Panc1 (cell line): ENCODE data around the gene PIP5K1C. TPM values are rescaled to one million over a fixed set of nuclear protein-coding genes. Genes with fewer than 3 reads are reported as not detected.

Source experiments
- ATAC-seq: fragments of 200-7000 bp; cut with Tn5 transposase; 2 replicates; pipeline ENCODE4 v1.9.1; 2020; ENCODE audit warnings: mild to moderate bottlenecking, moderate library complexity
- BruUV-seq: library from RNA; stranded (reverse); fragments of 400-500 nt; replicated peaks from 2 replicates; lab custom pipeline; 2021; lab: Mats Ljungman, UMichigan
- CTCF ChIA-PET: fragments of 300-600 bp; sonication (Branson Sonifier 250); formaldehyde crosslinking; loops from one replicate; lab custom pipeline; 2022; ENCODE audit warnings: antibody characterized with exemption; lab: Charles Lee
- POLR2A ChIA-PET: fragments of 300-600 bp; sonication (Branson Sonifier 250); formaldehyde crosslinking; loops from one replicate; lab custom pipeline; 2022; ENCODE audit warnings: antibody characterized with exemption; lab: Charles Lee
- DNase-seq: peaks from one replicate; pipeline ENCODE4 v3.0.0-alpha.2; 2010; ENCODE audit warnings: low read depth, low spot score
- H3K27ac ChIP-seq: 2 replicates; pipeline ENCODE4 v1.5.1; 2011; ENCODE audit warnings: mild to moderate bottlenecking, low read length, inconsistent platforms
- H3K27me3 ChIP-seq: fragments of 200-500 bp; sonication (Bioruptor generic); 2 replicates; pipeline ENCODE4 v1.6.0; 2014; ENCODE audit warnings: low read length, inconsistent platforms; ENCODE audit not compliant: control insufficient read depth, insufficient read depth
- H3K36me3 ChIP-seq: fragments of 200-500 bp; sonication (Bioruptor generic); 2 replicates; pipeline ENCODE4 v1.5.1; 2014; ENCODE audit warnings: inconsistent platforms, mild to moderate bottlenecking, low read length, moderate library complexity; ENCODE audit not compliant: control insufficient read depth, insufficient read depth
- H3K4me1 ChIP-seq: 2 replicates; pipeline ENCODE4 v1.5.1; 2011; ENCODE audit warnings: inconsistent platforms, mild to moderate bottlenecking, low read length, moderate library complexity; ENCODE audit not compliant: control insufficient read depth, insufficient read depth
- H3K4me3 ChIP-seq, 2 experiments: 2 replicates each; pipeline ENCODE4 v1.5.1; 2011 to 2012; ENCODE audit warnings: low read depth in 2 of 2, low read length in 2 of 2, mild to moderate bottlenecking in 2 of 2, inconsistent platforms in 1 of 2, moderate library complexity in 1 of 2
- H3K9me3 ChIP-seq: fragments of 200-500 bp; sonication (Bioruptor generic); 2 replicates; pipeline ENCODE4 v1.5.1; 2014; ENCODE audit warnings: low read depth, mild to moderate bottlenecking, inconsistent platforms, low read length, moderate library complexity; ENCODE audit not compliant: control insufficient read depth, insufficient read depth
- CTCF ChIP-seq: fragments of 450-650 bp; IDR thresholded peaks from 2 replicates; pipeline ENCODE4 v1.5.1; 2017; ENCODE audit warnings: mild to moderate bottlenecking
- POLR2AphosphoS5 ChIP-seq: IDR thresholded peaks from 2 replicates; pipeline ENCODE4 v1.6.1; 2012; ENCODE audit warnings: mild to moderate bottlenecking, low read depth, low read length, moderate library complexity
- REST ChIP-seq, 2 experiments: IDR thresholded peaks; 2 replicates each; pipeline ENCODE4 v1.6.1; 2011 to 2012; ENCODE audit warnings: low read depth in 2 of 2, control low read depth in 1 of 2, low read length in 1 of 2, mild to moderate bottlenecking in 1 of 2, moderate library complexity in 1 of 2; ENCODE audit not compliant: insufficient read depth in 1 of 2
- SIN3A ChIP-seq: IDR thresholded peaks from 2 replicates; pipeline ENCODE4 v1.6.1; 2012; ENCODE audit warnings: low read depth, mild to moderate bottlenecking, low read length, moderate library complexity, borderline replicate concordance; ENCODE audit not compliant: insufficient read depth
- TCF7L2 ChIP-seq: IDR thresholded peaks from 2 replicates; pipeline ENCODE4 v1.6.1; 2011; ENCODE audit warnings: mild to moderate bottlenecking, low read depth, low read length, inconsistent platforms
- in situ Hi-C: cut with HindIII; loops from 2 replicates; pipeline ENCODE4 v1.10.0; 2016; ENCODE audit warnings: low sequenced_read_pairs, low pct_unique_long_range_greater_than_20kb
- intact Hi-C: fragments of 100-400 bp; cut with micrococcal nuclease; formaldehyde crosslinking; loops from one replicate; pipeline ENCODE4 v1.10.0; 2022; ENCODE audit not compliant: unreplicated experiment
- total RNA-seq: library from RNA; stranded (reverse); gene quantifications from one replicate; pipeline ENCODE4 v1.2.1, GENCODE V29; 2021; ENCODE audit not compliant: unreplicated experiment

PIP5K1C gene
- total RNA-seq, 1 experiment from 2014 or later = 30.6 TPM

GRCh38 chr19:3720349-3720917 lies 20.2 kb upstream of the PIP5K1C start:
- no peak overlapping the region for H3K4me3 ChIP-seq
- H3K4me1 ChIP-seq = peaks cover 8% of the 10 kb centered on the region
- TF ChIP-seq SIN3A (no peak), CTCF (no peak), POLR2AphosphoS5 (no peak), REST (IDR thresholded peaks at IDR 0.05; ENCODE audit: insufficient read depth in 1 of 2, low read depth in 2 of 2, low read length in 1 of 2) (no peak), TCF7L2 (no peak)
- DNase-seq (no peak), ATAC-seq (no peak)
- BruUV-seq = no TSS peak
- no peaks in the 10 kb centered on the region for H3K9me3 ChIP-seq
- intact Hi-C loops = no loop called here
- in situ Hi-C loops = no loop called here
- POLR2A ChIA-PET = no interaction called here
- no peak overlapping the region for H3K27ac ChIP-seq
- H3K27me3 ChIP-seq = no peaks in the 10 kb centered on the region
- H3K36me3 ChIP-seq = no peaks in the 10 kb centered on the region
- CTCF ChIA-PET = no interaction called here

GRCh38 chr19:3719868-3720267 lies 19.6 kb upstream of the PIP5K1C start:
- H3K4me1 ChIP-seq = peaks cover 8% of the 10 kb centered on the region
- no peak for TF ChIP-seq TCF7L2
- TF ChIP-seq SIN3A = no peak
- no peak for TF ChIP-seq REST (IDR thresholded peaks at IDR 0.05; ENCODE audit: insufficient read depth in 1 of 2, low read depth in 2 of 2, low read length in 1 of 2)
- TF ChIP-seq CTCF = no peak
- no peak for TF ChIP-seq POLR2AphosphoS5
- no peaks in the 10 kb centered on the region for H3K27me3 ChIP-seq
- ChIA-PET CTCF (no interaction called here), POLR2A (no interaction called here)
- no TSS peak for BruUV-seq
- H3K36me3 ChIP-seq = no peaks in the 10 kb centered on the region
- ATAC-seq (no peak), DNase-seq (no peak)
- no peaks in the 10 kb centered on the region for H3K9me3 ChIP-seq
- no peak overlapping the region for H3K27ac ChIP-seq
- intact Hi-C loops (no loop called here), in situ Hi-C loops (no loop called here)
- H3K4me3 ChIP-seq = no peak overlapping the region
